Hepatocyte (in vitro differentiated cells): ENCODE data around the gene STIM2.

Experiments used
- CTCF ChIP-seq: fragments of 200-600 bp; sonication (generic); IDR thresholded peaks from 2 replicates; pipeline ENCODE4 v1.5.1; 2016; ENCODE audit warnings: antibody characterized with exemption, mild to moderate bottlenecking; ENCODE audit not compliant: poor library complexity
- EZH2 ChIP-seq: fragments of 200-600 bp; sonication (generic); IDR thresholded peaks from 2 replicates; pipeline ENCODE4 v1.6.1; 2016; ENCODE audit warnings: antibody characterized with exemption, mild to moderate bottlenecking, borderline replicate concordance

- TF ChIP-seq CTCF (no peak), EZH2 (no peak)
These were observed 13.5 kb downstream of the STIM2 start for GRCh38 chr4:26874110-26874509.
